ENCODE results near the gene MIS12. TPM values are rescaled to one million over a fixed set of nuclear protein-coding genes. Genes with fewer than 3 reads are reported as not detected.

The MIS12 gene
- total and polyA plus RNA-seq, 2 of the 8 experiments (the other 6 are each of a cell fraction or from before 2014, with no cell fraction given), result 9.5 to 25.6 TPM

DNA sequence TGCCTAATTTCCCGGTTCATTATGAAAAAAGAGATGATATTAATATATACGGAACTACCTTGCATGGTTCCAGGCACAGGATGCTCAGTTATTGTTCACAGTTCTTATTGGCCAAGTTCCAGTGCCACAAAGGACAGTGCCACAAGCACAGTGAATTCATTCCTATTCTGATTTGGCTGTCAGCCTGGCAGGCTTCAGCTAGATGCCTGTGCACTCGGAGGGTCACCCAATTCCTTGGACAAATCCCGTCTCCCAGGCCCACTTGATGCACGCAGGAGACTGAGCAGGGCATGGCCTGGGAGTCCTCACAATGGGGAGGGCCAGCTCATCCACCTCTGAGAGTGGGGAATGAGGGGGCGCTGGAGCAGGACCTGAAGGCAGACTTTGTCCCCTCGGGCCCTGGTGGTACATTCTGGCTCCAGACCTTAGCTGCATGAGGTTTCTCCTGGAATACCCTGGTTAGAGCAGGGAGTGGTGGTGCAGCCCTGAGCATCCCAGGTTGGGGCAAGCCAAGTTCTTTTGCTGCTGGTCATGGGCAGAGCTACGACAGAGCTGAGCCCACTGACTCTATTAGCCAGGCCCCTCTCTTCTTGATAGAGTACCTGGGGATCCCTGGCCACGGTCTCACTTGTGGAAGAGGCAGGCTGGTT, 41.4 kb downstream of the MIS12 start (continued):
- TF ChIP-seq, protein P1, sequence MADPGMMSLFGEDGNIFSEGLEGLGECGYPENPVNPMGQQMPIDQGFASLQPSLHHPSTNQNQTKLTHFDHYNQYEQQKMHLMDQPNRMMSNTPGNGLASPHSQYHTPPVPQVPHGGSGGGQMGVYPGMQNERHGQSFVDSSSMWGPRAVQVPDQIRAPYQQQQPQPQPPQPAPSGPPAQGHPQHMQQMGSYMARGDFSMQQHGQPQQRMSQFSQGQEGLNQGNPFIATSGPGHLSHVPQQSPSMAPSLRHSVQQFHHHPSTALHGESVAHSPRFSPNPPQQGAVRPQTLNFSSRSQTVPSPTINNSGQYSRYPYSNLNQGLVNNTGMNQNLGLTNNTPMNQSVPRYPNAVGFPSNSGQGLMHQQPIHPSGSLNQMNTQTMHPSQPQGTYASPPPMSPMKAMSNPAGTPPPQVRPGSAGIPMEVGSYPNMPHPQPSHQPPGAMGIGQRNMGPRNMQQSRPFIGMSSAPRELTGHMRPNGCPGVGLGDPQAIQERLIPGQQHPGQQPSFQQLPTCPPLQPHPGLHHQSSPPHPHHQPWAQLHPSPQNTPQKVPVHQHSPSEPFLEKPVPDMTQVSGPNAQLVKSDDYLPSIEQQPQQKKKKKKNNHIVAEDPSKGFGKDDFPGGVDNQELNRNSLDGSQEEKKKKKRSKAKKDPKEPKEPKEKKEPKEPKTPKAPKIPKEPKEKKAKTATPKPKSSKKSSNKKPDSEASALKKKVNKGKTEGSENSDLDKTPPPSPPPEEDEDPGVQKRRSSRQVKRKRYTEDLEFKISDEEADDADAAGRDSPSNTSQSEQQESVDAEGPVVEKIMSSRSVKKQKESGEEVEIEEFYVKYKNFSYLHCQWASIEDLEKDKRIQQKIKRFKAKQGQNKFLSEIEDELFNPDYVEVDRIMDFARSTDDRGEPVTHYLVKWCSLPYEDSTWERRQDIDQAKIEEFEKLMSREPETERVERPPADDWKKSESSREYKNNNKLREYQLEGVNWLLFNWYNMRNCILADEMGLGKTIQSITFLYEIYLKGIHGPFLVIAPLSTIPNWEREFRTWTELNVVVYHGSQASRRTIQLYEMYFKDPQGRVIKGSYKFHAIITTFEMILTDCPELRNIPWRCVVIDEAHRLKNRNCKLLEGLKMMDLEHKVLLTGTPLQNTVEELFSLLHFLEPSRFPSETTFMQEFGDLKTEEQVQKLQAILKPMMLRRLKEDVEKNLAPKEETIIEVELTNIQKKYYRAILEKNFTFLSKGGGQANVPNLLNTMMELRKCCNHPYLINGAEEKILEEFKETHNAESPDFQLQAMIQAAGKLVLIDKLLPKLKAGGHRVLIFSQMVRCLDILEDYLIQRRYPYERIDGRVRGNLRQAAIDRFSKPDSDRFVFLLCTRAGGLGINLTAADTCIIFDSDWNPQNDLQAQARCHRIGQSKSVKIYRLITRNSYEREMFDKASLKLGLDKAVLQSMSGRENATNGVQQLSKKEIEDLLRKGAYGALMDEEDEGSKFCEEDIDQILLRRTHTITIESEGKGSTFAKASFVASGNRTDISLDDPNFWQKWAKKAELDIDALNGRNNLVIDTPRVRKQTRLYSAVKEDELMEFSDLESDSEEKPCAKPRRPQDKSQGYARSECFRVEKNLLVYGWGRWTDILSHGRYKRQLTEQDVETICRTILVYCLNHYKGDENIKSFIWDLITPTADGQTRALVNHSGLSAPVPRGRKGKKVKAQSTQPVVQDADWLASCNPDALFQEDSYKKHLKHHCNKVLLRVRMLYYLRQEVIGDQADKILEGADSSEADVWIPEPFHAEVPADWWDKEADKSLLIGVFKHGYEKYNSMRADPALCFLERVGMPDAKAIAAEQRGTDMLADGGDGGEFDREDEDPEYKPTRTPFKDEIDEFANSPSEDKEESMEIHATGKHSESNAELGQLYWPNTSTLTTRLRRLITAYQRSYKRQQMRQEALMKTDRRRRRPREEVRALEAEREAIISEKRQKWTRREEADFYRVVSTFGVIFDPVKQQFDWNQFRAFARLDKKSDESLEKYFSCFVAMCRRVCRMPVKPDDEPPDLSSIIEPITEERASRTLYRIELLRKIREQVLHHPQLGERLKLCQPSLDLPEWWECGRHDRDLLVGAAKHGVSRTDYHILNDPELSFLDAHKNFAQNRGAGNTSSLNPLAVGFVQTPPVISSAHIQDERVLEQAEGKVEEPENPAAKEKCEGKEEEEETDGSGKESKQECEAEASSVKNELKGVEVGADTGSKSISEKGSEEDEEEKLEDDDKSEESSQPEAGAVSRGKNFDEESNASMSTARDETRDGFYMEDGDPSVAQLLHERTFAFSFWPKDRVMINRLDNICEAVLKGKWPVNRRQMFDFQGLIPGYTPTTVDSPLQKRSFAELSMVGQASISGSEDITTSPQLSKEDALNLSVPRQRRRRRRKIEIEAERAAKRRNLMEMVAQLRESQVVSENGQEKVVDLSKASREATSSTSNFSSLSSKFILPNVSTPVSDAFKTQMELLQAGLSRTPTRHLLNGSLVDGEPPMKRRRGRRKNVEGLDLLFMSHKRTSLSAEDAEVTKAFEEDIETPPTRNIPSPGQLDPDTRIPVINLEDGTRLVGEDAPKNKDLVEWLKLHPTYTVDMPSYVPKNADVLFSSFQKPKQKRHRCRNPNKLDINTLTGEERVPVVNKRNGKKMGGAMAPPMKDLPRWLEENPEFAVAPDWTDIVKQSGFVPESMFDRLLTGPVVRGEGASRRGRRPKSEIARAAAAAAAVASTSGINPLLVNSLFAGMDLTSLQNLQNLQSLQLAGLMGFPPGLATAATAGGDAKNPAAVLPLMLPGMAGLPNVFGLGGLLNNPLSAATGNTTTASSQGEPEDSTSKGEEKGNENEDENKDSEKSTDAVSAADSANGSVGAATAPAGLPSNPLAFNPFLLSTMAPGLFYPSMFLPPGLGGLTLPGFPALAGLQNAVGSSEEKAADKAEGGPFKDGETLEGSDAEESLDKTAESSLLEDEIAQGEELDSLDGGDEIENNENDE (IDR thresholded peaks at IDR 0.05; ENCODE audit: insufficient replicate concordance, low read length), result no peak
- TF ChIP-seq SIN3A (conservative IDR thresholded peaks at IDR 0.05 in 1 of 2, IDR thresholded peaks at IDR 0.05 in 1 of 2; ENCODE audit: low read depth in 1 of 2, low read length in 2 of 2), result no peak
- no peak for TF ChIP-seq SRF (IDR thresholded peaks at IDR 0.05; ENCODE audit: low read depth, low read length)
- no peak for TF ChIP-seq TBP (IDR thresholded peaks at IDR 0.05; ENCODE audit: low read depth, low read length)
- TF ChIP-seq RBBP5 (IDR thresholded peaks at IDR 0.05; ENCODE audit: borderline replicate concordance, low read depth, low read length), result no peak
- TF ChIP-seq CREB1 (IDR thresholded peaks at IDR 0.05), result no peak
- no peak for TF ChIP-seq SIRT6 (IDR thresholded peaks at IDR 0.05; ENCODE audit: low read length)
- no peak for TF ChIP-seq SP4 (IDR thresholded peaks at IDR 0.05; ENCODE audit: low read length)
- TF ChIP-seq TAF1 (IDR thresholded peaks at IDR 0.05; ENCODE audit: low read depth, low read length), result no peak
- TF ChIP-seq, protein P2, sequence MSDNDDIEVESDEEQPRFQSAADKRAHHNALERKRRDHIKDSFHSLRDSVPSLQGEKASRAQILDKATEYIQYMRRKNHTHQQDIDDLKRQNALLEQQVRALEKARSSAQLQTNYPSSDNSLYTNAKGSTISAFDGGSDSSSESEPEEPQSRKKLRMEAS (IDR thresholded peaks at IDR 0.05), result no peak
- no peak for TF ChIP-seq NANOG (IDR thresholded peaks at IDR 0.05; ENCODE audit: insufficient read depth, low read depth, low read length, poor library complexity, severe bottlenecking)
- TF ChIP-seq BRCA1 (IDR thresholded peaks at IDR 0.05; ENCODE audit: low read depth, low read length), result no peak
